ENCODE measurements around the gene CHST11.

DNA sequence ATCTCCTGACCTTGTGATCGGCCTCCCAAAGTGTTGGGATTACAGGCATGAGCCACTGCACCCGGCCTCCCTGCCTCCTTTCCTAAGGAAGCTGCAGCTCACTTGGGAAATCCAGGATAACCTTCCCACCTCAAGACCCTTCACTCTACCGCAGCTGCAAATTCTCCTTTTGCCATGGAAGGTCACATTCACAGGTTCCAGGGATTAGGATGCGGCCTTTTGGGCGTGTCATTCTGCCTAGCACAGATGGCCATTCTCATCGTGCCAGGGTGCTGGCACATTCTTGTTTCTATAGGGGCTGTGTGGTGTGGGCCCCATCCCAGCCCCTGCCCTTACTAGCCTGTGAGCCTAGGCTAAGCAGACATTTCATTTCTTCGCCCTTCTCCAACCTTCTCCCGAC, 219.9 kb downstream of the CHST11 start:
- TF ChIP-seq, protein P1, sequence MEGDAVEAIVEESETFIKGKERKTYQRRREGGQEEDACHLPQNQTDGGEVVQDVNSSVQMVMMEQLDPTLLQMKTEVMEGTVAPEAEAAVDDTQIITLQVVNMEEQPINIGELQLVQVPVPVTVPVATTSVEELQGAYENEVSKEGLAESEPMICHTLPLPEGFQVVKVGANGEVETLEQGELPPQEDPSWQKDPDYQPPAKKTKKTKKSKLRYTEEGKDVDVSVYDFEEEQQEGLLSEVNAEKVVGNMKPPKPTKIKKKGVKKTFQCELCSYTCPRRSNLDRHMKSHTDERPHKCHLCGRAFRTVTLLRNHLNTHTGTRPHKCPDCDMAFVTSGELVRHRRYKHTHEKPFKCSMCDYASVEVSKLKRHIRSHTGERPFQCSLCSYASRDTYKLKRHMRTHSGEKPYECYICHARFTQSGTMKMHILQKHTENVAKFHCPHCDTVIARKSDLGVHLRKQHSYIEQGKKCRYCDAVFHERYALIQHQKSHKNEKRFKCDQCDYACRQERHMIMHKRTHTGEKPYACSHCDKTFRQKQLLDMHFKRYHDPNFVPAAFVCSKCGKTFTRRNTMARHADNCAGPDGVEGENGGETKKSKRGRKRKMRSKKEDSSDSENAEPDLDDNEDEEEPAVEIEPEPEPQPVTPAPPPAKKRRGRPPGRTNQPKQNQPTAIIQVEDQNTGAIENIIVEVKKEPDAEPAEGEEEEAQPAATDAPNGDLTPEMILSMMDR (IDR thresholded peaks at IDR 0.05): no peak
- TF ChIP-seq ZFX (IDR thresholded peaks at IDR 0.05; ENCODE audit: borderline replicate concordance): no peak

Measured in 22Rv1 (cell line).